ENCODE results near the gene ELOB.
A peak's percentile ranks its signal among the peaks of the same experiment; 100 is the strongest.

ELOB gene

DNA sequence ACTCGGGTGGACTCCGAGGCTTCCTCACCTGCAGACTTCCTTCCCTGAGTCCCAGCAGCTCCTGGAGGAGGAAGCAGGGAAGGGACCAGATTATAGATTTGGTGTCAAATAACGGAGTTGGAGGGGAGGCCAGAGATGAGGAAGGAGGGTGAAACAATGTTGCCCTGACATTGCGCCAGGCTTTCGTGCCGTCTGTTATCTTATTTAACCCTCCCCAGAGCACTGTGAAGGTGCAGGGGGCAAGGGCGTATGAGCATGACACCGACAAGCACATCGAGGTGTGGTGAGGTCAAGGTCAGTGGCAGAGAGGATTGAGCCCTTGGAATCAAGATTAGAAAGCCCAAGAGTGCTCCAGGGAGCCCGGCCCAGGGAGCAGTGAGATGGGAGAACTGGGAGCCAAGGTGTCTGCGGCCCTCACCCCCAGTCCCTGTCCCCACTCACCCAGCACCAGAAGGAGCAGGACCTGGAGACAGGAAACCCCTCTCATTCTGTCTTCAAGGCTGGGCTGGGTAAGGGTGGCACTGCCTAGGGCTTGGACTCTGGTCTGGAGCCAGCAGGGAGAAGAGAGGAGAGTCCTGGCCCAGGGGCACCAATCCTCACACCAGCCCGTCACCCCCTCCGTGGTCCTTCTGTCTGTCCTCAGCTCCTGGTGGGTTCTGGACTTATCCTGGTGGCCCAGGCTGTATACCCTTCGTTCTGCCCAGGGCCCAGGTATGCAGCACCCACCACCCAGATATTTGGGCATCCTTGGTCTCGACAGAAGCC is 9.2 kb upstream of the ELOB start:
- H3K4me1 ChIP-seq = peaks cover 0 to 8% (median 5%) of the 10 kb centered on the region in 10 experiments; a peak in 9 of 20 replicates
- H3K27ac ChIP-seq = no peak overlapping the region
- no peak overlapping the region for H3K9ac ChIP-seq
- H3K36me3 ChIP-seq = no peaks in the 10 kb centered on the region
- H3K9me3 ChIP-seq (replicated peaks in 1 of 11) = no peaks in the 10 kb centered on the region
- no peak overlapping the region for H3K4me3 ChIP-seq
- 0 out of 22 replicates have a peak, but pooled peaks cover 0 to 2% (median 0%) of the 10 kb centered on the region in 11 experiments for H4K20me1 ChIP-seq
- H3K4me2 ChIP-seq = no peak overlapping the region
- peaks cover 21 to 33% (median 28%) of the 10 kb centered on the region in 11 experiments for H3K27me3 ChIP-seq
- TF ChIP-seq Cebpa-rat (IDR thresholded peaks at IDR 0.05) = no peak

DNA sequence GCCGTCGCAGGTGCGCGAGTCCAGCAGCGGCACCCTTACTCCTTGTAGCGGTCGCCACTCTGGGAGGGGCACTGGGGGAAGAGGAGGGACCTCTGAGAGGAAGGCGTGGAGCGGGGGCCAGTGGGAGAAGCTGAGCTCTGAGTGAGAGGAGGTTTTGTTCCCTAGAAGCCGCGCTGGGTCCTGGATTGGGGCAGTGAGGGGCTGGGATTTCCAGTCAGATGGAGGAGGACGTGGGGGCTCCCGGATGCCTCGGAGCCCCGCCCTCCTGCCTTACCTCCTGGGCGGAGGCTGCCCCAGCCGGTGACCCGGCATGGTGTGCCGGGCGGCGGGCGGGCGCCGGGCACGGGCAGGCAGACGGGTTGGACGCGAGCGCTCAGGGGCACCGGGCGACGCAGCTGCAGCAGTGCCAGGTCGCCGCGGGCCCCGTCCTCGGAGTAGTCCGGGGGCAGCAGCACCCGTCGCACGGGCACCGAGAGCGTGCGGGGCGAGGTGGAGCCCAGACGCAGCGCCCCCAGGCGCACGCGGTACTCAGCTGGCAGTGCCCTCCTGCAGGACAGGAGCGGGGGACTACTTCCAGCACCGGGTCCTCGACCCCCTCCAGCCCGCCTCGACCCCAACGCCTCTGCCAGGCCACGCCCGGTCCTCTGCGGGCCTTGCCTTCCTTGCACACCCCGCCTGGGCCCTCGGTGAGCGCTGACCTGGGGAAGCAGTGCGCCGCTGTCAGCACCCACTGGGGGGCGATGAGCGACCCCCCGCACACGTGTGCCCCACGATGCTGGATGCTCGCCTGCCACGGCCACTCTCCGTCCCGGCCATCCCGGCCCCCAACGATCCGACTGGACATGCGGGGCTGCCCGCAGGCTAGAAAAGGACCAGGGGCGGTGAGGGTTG is 8.3 kb upstream of the ELOB start:
- Histone ChIP-seq H3K36me3 (no peaks in the 10 kb centered on the region), H3K4me1 (peaks cover 0 to 10% (median 5%) of the 10 kb centered on the region in 10 experiments; a peak in 9 of 20 replicates), H3K27me3 (peaks cover 21 to 33% (median 28%) of the 10 kb centered on the region in 11 experiments), H4K20me1 (0 out of 22 replicates have a peak, but pooled peaks cover 0 to 2% (median 0%) of the 10 kb centered on the region in 11 experiments), H3K4me3 (no peak overlapping the region), H3K9ac (no peak overlapping the region; a peak in 1 of 22 replicates), H3K9me3 (replicated peaks in 1 of 11) (no peaks in the 10 kb centered on the region), H3K4me2 (peak overlapping the region in 9 of 11 experiments; percentile 10 to 57 (median 32); a peak in 10 of 22 replicates), H3K27ac (no peak overlapping the region)
- TF ChIP-seq Cebpa-rat (IDR thresholded peaks at IDR 0.05) = no peak

DNA sequence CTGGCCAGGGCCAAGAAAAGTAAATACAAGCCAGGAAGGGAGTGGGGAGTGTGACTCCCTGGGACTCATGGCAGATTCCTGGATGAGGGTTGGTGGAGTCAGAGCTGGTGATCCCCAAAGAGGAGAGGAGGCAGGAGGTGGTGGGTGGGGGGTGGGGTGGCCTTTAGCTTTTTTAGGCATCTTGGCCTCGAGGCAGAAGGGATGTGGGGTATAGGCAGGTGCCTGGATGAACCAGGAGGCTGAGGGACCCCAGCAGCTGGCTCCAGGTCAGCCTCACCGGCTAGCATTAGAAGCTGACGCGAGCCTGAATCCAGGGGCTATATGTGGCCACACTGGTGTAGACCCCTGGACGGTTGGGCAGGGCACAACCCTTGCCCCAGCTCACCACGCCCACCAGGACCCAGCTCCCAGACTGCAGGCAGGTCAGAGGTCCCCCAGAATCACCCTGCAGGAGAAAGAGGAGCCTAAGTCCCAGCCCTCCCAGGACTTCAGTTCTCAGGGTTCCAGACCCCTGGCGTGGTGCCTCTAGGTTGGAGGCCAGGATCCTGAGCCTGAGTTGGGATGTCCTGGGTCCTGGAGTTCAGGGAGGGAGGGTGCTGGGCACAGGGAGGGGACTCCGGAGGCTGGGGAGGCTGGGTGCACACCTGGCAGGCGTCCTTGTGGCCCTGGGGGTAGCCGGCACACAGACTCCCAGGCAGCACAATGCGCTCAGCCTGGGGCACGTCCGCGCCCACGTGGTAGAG is 7.4 kb upstream of the ELOB start:
- TF ChIP-seq Cebpa-rat (IDR thresholded peaks at IDR 0.05) = no peak
- no peaks in the 10 kb centered on the region for H3K9me3 ChIP-seq (replicated peaks in 1 of 11)
- no peak overlapping the region for H3K27ac ChIP-seq
- no peaks in the 10 kb centered on the region for H3K36me3 ChIP-seq
- peaks cover 0 to 10% (median 5%) of the 10 kb centered on the region in 10 experiments; a peak in 8 of 20 replicates for H3K4me1 ChIP-seq
- H3K9ac ChIP-seq = no peak overlapping the region
- H3K27me3 ChIP-seq = peaks cover 21 to 33% (median 28%) of the 10 kb centered on the region in 11 experiments
- H3K4me2 ChIP-seq = peak overlapping the region in 5 of 11 experiments; percentile 16 to 44 (median 32); a peak in 6 of 22 replicates
- 0 out of 22 replicates have a peak, but pooled peaks cover 0 to 2% (median 0%) of the 10 kb centered on the region in 11 experiments for H4K20me1 ChIP-seq
- H3K4me3 ChIP-seq = no peak overlapping the region

DNA sequence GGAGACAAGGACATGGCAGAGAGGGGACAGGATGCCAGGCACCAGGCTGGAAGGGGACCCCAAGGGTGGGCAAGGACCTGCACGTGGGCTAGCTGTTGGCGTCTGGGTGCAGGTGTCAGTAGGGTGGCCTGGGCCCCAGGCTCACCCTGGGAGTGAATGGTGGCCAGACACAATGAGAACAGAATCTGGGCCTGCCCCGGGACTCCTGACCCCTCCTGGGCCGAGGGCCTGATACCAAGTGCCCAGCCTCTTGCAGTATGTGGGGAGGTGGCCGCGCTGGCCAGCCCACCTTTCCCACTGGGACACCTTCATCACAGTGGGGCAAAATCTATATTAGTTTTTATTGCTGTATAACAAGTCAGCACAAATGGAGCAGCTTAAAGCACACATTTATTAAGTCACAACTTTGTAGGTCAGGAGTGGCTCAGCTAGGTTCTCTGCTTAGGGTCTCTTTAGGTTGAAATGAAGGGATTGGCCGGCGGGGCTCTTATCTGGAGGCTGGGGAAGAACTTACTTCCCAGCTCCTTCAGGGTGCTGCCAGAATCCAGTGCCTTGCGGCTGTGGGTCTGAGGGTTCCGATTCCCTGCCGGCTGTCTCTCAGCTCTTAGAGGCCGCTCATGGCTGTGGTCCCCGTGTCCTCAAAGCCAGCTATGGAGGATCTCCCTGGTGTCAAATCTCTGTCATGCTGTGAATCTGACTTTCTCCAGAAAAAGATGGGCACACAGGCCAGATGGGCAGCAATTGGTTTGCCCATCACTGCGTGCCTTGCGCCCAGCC is 6.7 kb upstream of the ELOB start:
- Histone ChIP-seq H3K9ac (no peak overlapping the region), H3K4me1 (peaks cover 5 to 17% (median 11%) of the 10 kb centered on the region in 10 experiments), H3K27ac (no peak overlapping the region), H3K27me3 (peaks cover 21 to 33% (median 28%) of the 10 kb centered on the region in 11 experiments), H3K4me2 (no peak overlapping the region), H4K20me1 (0 out of 22 replicates have a peak, but pooled peaks cover 0 to 2% (median 0%) of the 10 kb centered on the region in 11 experiments), H3K9me3 (replicated peaks in 1 of 11) (no peaks in the 10 kb centered on the region), H3K4me3 (no peak overlapping the region), H3K36me3 (no peaks in the 10 kb centered on the region)
- TF ChIP-seq Cebpa-rat (IDR thresholded peaks at IDR 0.05) = no peak

DNA sequence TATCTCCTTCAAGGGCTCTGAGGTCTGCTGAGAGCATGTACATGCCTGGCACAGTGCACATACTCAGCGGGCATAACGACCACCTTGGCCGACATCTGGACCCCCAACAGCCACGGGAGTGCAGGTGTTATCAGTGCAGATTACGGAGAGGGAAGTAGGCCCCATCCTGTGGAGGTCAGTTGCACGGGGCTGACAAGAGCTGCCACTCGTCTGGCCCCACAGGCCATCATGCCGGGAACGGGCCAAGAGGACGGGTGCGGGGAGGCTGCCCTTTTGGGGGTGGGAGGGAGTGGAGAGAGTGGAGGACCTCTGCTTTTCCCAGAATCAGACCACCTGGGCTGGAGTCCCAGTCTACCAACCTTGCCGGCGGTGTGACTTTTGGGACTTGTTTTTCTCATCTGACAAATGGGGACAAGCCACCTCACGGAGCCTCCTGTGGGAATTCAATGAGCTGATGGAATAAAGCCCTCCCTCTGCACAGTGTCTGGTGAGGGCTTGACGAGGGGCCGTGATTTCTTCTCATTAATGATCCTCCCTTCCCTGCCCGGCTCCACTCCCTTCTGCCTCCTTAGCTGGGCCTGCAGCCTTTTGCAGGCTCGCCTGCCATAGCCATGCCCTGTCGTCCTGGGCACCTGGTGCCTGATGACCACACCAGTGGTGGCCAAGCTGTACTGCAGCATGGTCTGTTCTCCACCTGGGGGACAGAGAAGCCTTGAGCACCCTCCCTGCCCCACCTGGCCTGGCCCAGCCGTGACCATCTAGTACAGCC is 5.7 kb upstream of the ELOB start:
- TF ChIP-seq Cebpa-rat (IDR thresholded peaks at IDR 0.05) = no peak
- H3K27ac ChIP-seq = no peak overlapping the region
- no peaks in the 10 kb centered on the region for H3K9me3 ChIP-seq (replicated peaks in 1 of 11)
- 0 out of 22 replicates have a peak, but pooled peaks cover 0 to 2% (median 0%) of the 10 kb centered on the region in 11 experiments for H4K20me1 ChIP-seq
- no peak overlapping the region for H3K9ac ChIP-seq
- no peaks in the 10 kb centered on the region for H3K36me3 ChIP-seq
- H3K27me3 ChIP-seq = peaks cover 21 to 31% (median 28%) of the 10 kb centered on the region in 11 experiments
- H3K4me3 ChIP-seq = no peak overlapping the region
- peaks cover 12 to 26% (median 18%) of the 10 kb centered on the region in 10 experiments for H3K4me1 ChIP-seq
- H3K4me2 ChIP-seq = no peak overlapping the region

DNA sequence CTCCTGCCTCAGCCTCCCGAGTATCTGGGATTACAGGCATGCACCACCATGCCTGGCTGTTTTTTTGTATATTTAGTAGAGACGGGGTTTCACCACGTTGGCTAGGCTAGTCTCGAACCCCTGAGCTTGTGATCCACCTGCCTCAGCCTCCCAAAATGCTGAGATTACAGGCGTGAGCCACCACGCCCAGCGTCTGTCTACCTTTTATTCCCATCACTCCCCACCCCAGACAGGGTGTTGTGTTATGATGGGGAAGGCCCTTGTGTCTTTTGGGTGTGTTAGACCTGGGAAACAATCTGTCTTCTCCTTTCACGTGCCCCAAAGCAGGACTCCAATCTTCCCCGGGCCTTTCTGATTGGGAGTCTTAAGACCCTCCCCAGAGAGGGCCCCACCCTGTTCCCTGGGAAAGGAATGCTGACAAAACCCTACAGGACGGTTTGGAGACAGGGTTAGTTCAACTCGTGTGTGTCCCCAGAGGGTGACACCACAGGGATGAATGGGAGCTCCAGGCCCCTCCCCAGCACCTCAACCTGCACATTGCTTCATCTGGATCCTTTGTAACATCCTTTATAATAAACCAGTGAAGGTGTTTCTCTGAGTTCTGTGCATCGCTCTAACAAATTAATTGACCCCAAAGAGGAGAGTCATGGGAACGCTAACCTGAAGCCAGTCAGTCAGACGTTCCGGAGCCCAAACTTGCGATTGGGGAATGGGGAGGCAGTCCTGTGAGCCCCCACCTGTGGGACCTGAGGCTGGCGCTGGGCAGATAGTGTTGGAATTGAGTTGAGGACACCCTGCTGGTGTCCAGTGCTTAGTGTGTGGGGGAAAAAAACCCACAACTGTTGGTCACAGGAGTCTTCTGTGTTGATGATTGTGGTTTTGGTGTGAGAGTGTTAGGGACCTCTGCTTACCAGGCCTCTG is 3.2 kb upstream of the ELOB start:
- H3K27ac ChIP-seq = no peak overlapping the region
- H3K9ac ChIP-seq = no peak overlapping the region
- TF ChIP-seq Cebpa-rat (IDR thresholded peaks at IDR 0.05) = no peak
- H3K4me2 ChIP-seq = no peak overlapping the region
- H3K4me3 ChIP-seq = no peak overlapping the region
- H3K4me1 ChIP-seq = peaks cover 22 to 35% (median 25%) of the 10 kb centered on the region in 10 experiments
- peaks cover 8 to 16% (median 14%) of the 10 kb centered on the region in 11 experiments for H3K27me3 ChIP-seq
- H3K36me3 ChIP-seq = peaks cover 0 to 8% (median 5%) of the 10 kb centered on the region in 11 experiments; a peak in 14 of 22 replicates
- H3K9me3 ChIP-seq (replicated peaks in 1 of 11) = no peaks in the 10 kb centered on the region
- H4K20me1 ChIP-seq = peaks cover 3 to 15% (median 13%) of the 10 kb centered on the region in 11 experiments; a peak in 17 of 22 replicates
